Left renal cortex interstitium (tissue), 4 donors: ENCODE measurements around the gene PHKG1. TPM values are rescaled to one million over a fixed set of nuclear protein-coding genes. Genes with fewer than 3 reads are reported as not detected.
"Not testable (repeated sequence)": the region's sequence is repeated elsewhere in the genome, so short reads cannot be mapped to it uniquely, and the experiment has no call there.

Experiments
- DNase-seq, 4 donors: peaks; one replicate each; pipeline ENCODE4 v3.0.0-alpha.2; 2013; ENCODE audit warnings: low read depth in 4 of 4, low spot score in 2 of 4, missing footprints in 1 of 4
- polyA plus RNA-seq, 4 donors: library from polyadenylated mRNA; unstranded; fragments of 120-200 nt; gene quantifications; one replicate each; pipeline ENCODE4 v1.2.1, GENCODE V29; 2013; ENCODE audit not compliant: insufficient read length in 4 of 4

Gene PHKG1
- polyA plus RNA-seq, 4 donors = 0.68 to 2.5 (median 1.5) TPM

DNA sequence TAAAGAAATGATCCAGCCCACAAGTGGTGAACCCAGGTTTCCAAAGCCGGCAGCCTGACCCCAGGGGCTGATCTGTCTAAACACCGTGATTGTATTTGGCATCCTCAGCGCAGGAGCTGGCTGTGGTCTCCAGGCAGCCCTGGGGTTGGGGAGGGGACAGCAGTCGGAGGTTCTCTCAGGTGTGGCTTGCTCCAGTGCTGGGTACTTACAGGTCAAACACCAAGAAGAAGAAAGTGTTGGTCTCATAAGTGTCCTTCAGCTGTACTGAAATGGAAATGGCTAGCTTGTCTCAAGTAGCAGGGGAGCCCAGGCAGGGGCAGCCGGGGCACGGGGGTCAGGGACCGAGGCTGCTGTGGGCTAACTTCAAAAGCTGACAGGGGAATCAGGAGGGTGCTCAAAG is 6.0 kb downstream of the PHKG1 start:
- DNase-seq = no peak

GRCh38 chr7:56083150-56083785 is 9.5 kb downstream of the PHKG1 start:
- no peak for DNase-seq

DNA sequence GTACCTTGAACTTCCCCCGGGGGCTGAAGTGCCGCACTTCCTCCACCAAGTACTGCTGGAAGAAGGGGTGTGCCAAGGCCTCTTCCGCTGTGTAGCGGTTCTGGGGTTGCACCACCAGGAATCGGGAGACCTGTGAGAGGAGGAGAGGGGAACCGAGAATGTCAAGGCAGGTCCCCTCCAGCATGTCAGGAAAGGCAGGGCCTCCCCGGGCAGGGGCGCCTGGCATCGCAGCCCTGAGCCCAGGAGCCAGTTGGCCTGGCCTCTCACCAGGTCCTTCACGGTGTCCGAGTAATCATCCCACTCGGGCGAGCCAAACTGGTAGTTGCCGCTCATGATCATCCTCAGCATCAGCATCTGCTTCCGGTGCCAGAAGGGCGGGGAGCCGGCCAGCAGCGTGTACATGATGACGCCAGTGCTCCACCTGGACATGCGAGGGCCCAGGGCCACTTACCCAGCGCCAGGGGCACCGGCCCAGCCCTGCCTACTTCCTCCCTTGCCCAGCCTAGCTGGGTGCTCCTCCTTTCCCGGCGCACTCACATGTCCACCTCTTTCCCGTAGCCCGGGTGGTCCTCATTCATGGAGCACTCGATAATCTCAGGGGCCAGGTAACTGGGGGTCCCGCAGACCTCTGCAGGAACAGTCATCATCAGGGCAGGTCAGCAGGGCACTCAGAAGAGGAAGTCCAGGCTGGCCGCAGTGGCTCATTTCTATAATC is 11.0 kb downstream of the PHKG1 start:
- no peak for DNase-seq

DNA sequence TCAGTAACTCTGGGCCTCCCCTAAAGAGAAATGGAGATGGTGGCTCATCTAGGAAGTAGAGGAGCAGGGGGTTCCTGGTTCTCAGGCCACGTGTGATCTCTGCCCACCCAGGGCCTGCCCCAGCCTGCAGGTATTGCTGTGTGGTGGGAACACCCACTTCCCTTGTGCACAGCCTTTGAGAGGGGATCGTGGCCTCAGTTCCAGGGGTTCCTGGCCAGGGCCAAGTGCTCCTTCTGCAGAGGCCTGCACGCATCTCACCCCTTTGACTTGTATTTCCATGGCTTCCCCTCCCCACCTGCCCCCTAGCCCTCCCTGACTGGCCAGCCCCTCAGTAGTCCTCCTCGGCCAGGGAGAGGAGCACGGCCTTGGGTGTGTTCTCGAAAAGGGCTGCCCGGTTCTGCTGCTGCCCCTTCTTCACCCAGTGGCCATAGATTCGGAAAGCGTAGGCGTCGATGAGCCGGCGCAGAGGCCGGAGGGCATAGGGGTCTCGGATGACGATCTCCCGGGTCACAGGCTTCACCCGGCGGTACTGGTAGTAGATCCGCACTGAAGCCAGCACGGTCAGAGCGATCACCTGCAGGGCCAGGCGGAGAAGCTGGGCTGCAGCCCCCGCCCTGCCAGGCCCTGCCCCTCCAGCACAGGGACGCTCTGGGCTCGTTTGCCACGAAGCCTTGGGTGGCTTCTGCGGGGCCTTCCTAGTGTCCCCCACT is 11.9 kb downstream of the PHKG1 start:
- DNase-seq = not testable (repeated sequence)

- DNase-seq = no peak
Observed at GRCh38 chr7:56079450-56080185, 13.1 kb downstream of the PHKG1 start.

DNA sequence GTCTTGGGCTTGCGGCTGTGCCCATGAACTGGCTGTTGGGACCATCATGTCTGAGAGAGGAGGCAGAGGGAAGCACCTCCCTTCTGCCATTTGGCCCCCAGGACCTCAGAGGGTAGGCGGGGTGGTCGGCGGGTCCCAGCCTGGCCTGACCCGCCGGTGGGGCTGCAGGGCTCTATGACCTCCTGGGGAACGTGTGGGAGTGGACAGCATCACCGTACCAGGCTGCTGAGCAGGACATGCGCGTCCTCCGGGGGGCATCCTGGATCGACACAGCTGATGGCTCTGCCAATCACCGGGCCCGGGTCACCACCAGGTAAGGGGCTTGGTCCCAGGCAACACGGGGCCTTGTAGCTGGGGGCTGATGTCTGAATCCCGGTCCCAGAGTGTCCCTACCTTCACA is 14.6 kb downstream of the PHKG1 start:
- no peak for DNase-seq

DNA sequence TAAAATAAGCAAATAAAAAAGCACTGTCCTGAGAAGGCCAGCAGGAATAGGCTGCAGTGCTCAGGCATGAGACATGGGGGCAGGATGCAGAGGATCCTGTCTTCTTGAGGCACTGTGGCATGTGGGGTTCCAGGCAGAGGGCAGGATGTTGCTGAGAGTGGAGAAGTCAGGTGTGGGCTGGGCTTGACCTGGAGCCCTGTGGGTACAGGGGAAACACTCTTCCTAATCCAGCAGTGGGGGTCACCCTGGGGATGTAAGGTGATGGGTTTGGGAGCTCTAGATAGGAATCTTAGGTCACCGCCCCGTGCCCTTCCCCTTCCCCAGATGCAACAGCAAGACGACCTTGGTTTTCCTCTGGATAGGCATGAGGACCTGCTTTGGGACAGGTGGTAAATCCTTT is 15.1 kb downstream of the PHKG1 start:
- no peak for DNase-seq

- DNase-seq = peak in 2 of 4 donors; percentile 71 to 83
Observed at GRCh38 chr7:56074371-56074791, 18.4 kb downstream of the PHKG1 start.

- not testable (repeated sequence) for DNase-seq
Observed at GRCh38 chr7:56066376-56066775, 26.4 kb downstream of the PHKG1 start.

DNA sequence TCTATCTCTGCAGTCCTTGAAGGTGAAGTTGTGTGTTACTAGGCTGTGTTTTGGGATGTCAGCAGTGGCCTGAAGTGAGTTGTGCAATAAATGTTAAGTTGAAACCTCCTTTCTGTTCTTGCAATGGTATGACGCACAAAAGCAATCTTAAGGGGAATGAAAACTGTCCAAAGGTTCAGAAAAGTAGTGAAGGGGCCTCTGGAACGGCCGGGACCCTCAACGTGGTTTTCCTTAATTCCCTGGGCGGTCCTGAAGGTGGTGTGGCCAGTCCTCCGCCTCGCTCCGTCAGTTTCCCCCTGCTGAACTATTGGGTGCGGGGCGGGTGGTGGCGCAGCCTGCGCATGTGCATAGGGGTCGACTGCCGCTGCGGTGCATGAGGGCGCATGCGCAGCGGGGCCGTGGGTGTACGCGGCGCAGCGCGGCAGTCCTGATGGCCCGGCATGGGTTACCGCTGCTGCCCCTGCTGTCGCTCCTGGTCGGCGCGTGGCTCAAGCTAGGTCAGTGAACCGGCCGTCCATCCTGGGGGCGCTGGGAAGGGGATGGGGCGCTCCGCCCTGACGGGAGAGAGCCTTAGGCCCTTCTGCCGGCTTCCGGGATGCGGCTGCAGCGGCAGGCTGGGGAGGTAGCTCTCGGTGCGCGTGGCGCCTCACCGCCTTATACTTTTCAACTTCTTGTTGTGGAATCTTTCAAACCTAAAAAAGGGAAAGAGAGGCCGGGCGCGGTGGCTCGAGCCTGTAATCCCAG is 28.7 kb downstream of the PHKG1 start, which contains the start of gene SUMF2:
Gene SUMF2, plus strand, starts transcription at position 405 of the 744 bp plus-strand sequence. Its CDS starts 26 bp downstream, at position 431.
- DNase-seq = peak; percentile 79 to 86 (median 84)

- no peak for DNase-seq
Observed at GRCh38 chr7:56063500-56063881, 29.3 kb downstream of the PHKG1 start.

- DNase-seq = no peak
Observed at GRCh38 chr7:56062382-56062781, 30.4 kb downstream of the PHKG1 start.

DNA sequence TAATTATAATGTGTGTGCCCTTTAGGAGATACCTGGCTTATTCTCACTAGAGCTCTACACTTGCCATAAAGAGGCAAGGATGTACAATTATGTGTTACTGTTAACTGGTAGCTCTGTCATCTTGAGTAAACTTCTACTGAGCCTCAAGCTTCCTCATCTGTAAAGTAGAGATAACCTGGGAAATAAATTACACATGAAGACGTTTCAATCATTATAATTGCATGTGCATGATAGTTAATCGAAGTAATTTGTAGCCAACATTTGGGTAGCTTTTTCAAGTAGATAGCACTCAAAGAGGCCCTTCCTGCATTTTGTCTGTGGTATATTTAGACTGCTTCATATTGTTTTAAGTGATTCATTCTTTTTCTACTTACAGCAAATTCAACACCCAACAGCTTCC is 38.8 kb downstream of the PHKG1 start:
- DNase-seq = no peak

DNA sequence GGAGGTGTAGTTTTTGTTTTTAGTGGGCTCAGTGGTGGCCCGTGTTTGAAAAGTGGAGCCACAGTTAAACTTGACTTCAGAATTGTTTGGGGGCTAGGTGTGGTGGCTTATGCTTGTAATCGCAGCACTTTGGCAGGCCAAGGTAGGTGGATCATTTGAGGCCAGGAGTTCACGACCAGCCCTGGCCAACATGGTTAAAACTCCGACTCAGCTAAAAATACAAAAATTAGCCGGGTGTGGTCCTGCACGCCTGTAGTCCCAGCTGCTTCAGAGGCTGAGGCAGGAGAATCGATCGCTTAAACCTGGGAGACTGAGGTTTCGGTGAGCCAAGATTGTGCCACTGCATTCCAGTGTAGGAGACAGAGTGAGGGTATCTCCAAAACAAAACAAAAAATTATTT is 39.4 kb downstream of the PHKG1 start:
- no peak for DNase-seq

GRCh38 chr7:56051339-56052191 is 41.2 kb downstream of the PHKG1 start, which contains the start of the genes CCT6A and PSPH:
Gene CCT6A (plus strand): TSS chr7:56051765. CDS start chr7:56051849, 84 bp downstream.
Gene PSPH (minus strand): TSS chr7:56051444. CDS start chr7:56021212, 30,232 bp downstream.
- DNase-seq = peak in 3 of 4 donors; percentile 95 to 97 (median 96)

DNA sequence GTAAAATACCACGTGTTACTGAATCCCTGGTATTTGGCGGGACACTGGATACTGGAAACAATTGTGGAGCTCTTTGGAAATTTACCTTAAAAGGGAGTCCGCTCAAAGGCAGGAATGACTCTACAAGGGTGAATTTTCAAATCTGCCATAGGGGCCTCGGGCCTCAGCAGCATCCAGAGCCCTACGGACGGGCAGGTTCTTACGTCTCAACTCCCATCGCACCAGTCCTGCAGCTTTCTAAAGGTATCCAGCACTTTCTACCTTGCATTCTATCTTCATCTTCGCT is 41.8 kb downstream of the PHKG1 start:
- no peak for DNase-seq

DNA sequence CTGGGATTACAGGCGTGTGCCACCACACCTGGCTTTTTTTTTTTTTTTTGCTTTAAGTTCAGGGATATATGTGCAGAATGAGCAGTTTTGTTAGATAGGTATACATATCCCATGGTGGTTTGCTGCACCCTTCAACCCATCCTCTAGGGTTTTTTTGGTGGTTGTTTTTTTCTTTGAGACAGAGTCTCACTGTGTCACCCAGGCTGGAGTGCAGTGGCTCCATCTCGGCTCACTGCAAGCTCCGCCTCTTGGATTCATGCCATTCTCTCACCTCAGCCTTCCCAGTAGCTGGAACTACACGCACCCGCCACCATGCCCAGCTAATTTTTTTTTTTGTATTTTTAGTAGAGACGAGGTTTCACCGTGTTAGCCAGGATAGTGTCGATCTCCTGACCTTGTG is 44.0 kb downstream of the PHKG1 start:
- DNase-seq = not testable (repeated sequence)

DNA sequence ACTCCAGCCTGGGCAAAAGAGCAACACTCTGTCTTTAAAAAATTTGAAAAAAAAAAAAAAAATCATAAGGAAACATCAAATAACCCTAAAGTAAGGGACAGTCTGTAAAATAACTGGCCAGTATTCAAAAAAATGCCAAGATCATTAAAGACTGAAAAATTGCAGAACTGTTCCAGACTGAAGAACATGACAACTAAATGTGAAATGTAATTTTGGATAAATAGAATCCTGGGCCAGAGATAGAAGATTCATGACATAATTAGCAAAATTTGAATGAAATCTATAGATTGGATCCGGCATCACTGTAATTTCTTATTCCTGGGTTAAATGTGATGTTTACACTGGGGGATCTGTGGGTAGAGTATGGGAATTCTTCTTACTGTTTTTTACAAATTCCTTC is 44.5 kb downstream of the PHKG1 start:
- no peak for DNase-seq

DNA sequence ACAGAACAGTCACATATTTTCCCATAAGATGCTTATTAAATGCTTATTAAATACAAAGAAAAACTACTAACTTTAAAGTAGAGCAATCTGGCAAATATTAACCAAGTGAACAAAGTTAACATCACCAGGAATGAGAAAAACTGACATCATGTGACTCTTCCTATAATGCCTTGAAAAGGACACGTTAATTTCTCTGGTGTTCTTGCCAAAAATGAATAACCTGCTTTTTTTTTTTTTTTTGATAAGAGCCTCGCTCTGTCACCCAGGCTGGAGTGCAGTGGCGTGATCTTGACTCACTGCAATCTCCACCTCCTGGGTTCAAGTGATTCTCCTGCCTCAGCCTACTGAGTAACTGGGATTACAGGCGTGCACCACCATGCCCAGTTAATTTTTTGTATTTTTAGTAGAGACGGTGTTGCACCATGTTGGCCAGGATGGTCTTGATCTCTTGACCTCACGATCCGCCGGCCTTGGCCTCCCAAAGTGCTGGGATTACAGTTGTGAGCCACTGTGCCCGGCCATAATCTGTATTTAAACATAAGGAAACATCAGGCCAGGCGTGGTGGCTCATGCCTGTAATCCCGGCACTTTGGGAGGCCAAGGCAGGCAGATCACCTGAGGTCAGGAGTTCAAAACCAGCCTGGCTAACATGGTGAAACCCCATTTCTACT is 45.2 kb downstream of the PHKG1 start:
- not testable (repeated sequence) for DNase-seq
